Mucosa of gallbladder (tissue), 1 donor: ENCODE measurements around the gene IL26. TPM values are rescaled to one million over a fixed set of nuclear protein-coding genes. Genes with fewer than 3 reads are reported as not detected.

ENCODE experiments used
- DNase-seq: peaks from one replicate; pipeline ENCODE4 v3.0.0-alpha.2; 2020; ENCODE audit warnings: low spot score
- total RNA-seq: library from RNA; stranded (reverse); gene quantifications from one replicate; pipeline ENCODE4 v1.2.1, GENCODE V29; 2021
- donor health status: DM: no; HTN: no; CAD: no.

Gene IL26
- not detected for total RNA-seq

- DNase-seq, result no peak
Observed at GRCh38 chr12:68225576-68226476, at the start of gene IL26. Gene IL26, minus strand, starts transcription at chr12:68225810. Its CDS starts 54 bp downstream, at chr12:68225756.

GRCh38 chr12:68272732-68273131 is 47.1 kb upstream of the IL26 start:
- no peak for DNase-seq

GRCh38 chr12:68271346-68271745 is 45.7 kb upstream of the IL26 start:
- DNase-seq, result no peak

- no peak for DNase-seq
Observed at GRCh38 chr12:68270358-68270757, 44.7 kb upstream of the IL26 start.

- DNase-seq, result no peak
Observed at GRCh38 chr12:68269779-68270178, 44.2 kb upstream of the IL26 start.

- DNase-seq, result no peak
Observed at GRCh38 chr12:68268967-68269366, 43.4 kb upstream of the IL26 start.

- no peak for DNase-seq
Observed at GRCh38 chr12:68267892-68268396, 42.3 kb upstream of the IL26 start.

GRCh38 chr12:68264857-68265256 is 39.2 kb upstream of the IL26 start:
- DNase-seq, result no peak

GRCh38 chr12:68264158-68264855 is 38.7 kb upstream of the IL26 start:
- DNase-seq, result no peak

- no peak for DNase-seq
Observed at GRCh38 chr12:68263366-68263765, 37.8 kb upstream of the IL26 start.

GRCh38 chr12:68261896-68262295 is 36.3 kb upstream of the IL26 start:
- DNase-seq, result no peak

GRCh38 chr12:68260153-68260552 is 34.5 kb upstream of the IL26 start:
- DNase-seq, result no peak

GRCh38 chr12:68259318-68259940 is 33.8 kb upstream of the IL26 start:
- no peak for DNase-seq

GRCh38 chr12:68253504-68253903 is 27.9 kb upstream of the IL26 start, which contains the start of gene IL22:
Gene IL22, minus strand, starts transcription at chr12:68253604. Its CDS starts 156 bp downstream, at chr12:68253448.
- DNase-seq, result no peak

GRCh38 chr12:68252077-68252476 is 26.5 kb upstream of the IL26 start:
- DNase-seq, result no peak

- DNase-seq, result no peak
Observed at GRCh38 chr12:68250454-68250853, 24.8 kb upstream of the IL26 start.

- DNase-seq, result no peak
Observed at GRCh38 chr12:68247785-68248184, 22.2 kb upstream of the IL26 start.

GRCh38 chr12:68246350-68246749 is 20.7 kb upstream of the IL26 start:
- DNase-seq, result no peak

- no peak for DNase-seq
Observed at GRCh38 chr12:68245180-68246021, 19.8 kb upstream of the IL26 start.

- DNase-seq, result no peak
Observed at GRCh38 chr12:68242777-68243176, 17.2 kb upstream of the IL26 start.

- peak; percentile 25 for DNase-seq
Observed at GRCh38 chr12:68240975-68241374, 15.4 kb upstream of the IL26 start.
